ENCODE measurements around the gene PLA2G7. TPM values are rescaled to one million over a fixed set of nuclear protein-coding genes. Genes with fewer than 3 reads are reported as not detected.
A peak's percentile ranks its signal among the peaks of the same experiment; 100 is the strongest.

The PLA2G7 gene
- total and polyA plus RNA-seq, 5 experiments from 2014 or later, result 1.9 to 2.1 TPM; not detected in 3

GRCh38 chr6:46743425-46744158 lies 8.4 kb upstream of the PLA2G7 start:
- Mint-ChIP-seq H3K27ac (no peak overlapping the region), H3K4me1 (no peaks in the 10 kb centered on the region), H3K9me3 (peaks cover 0 to 7% (median 0%) of the 10 kb centered on the region in 9 donors), H3K36me3 (no peaks in the 10 kb centered on the region), H3K27me3 (peaks cover 14 to 26% (median 18%) of the 10 kb centered on the region in 5 donors), H3K4me3 (no peak overlapping the region)
- POLR2A ChIA-PET, result no interaction called here
- ATAC-seq (no peak), DNase-seq (no peak)

GRCh38 chr6:46741910-46742309 lies 6.7 kb upstream of the PLA2G7 start:
- H3K27ac Mint-ChIP-seq, result no peak overlapping the region
- no peak for DNase-seq
- H3K4me1 Mint-ChIP-seq, result no peaks in the 10 kb centered on the region
- H3K4me3 Mint-ChIP-seq, result no peak overlapping the region
- POLR2A ChIA-PET, result no interaction called here
- no peaks in the 10 kb centered on the region for H3K36me3 Mint-ChIP-seq
- peaks cover 24 to 43% (median 33%) of the 10 kb centered on the region in 5 donors for H3K27me3 Mint-ChIP-seq
- peaks cover 0 to 7% (median 0%) of the 10 kb centered on the region in 9 donors for H3K9me3 Mint-ChIP-seq
- ATAC-seq, result no peak

- no peaks in the 10 kb centered on the region for H3K36me3 Mint-ChIP-seq
- H3K27me3 Mint-ChIP-seq, result peaks cover 26 to 47% (median 34%) of the 10 kb centered on the region in 5 donors
These were observed 6.3 kb upstream of the PLA2G7 start for GRCh38 chr6:46741482-46741881.

GRCh38 chr6:46736906-46737305 lies 1.7 kb upstream of the PLA2G7 start:
- POLR2A ChIA-PET, result no interaction called here
- H3K9me3 Mint-ChIP-seq, result peaks cover 0 to 2% (median 0%) of the 10 kb centered on the region in 9 donors
- peaks cover 3 to 12% (median 8%) of the 10 kb centered on the region in 4 donors for H3K4me1 Mint-ChIP-seq
- H3K27me3 Mint-ChIP-seq, result peaks cover 42 to 64% (median 49%) of the 10 kb centered on the region in 5 donors
- no peak overlapping the region for H3K27ac Mint-ChIP-seq
- DNase-seq, result no peak
- ATAC-seq, result no peak
- no peak overlapping the region for H3K4me3 Mint-ChIP-seq
- no peaks in the 10 kb centered on the region for H3K36me3 Mint-ChIP-seq

More at GRCh38 chr6:46741482-46741881, 6.3 kb upstream of the PLA2G7 start:
- POLR2A ChIA-PET, result no interaction called here
- no peaks in the 10 kb centered on the region for H3K4me1 Mint-ChIP-seq
- H3K4me3 Mint-ChIP-seq, result no peak overlapping the region
- no peak for ATAC-seq
- no peak overlapping the region for H3K27ac Mint-ChIP-seq
- H3K9me3 Mint-ChIP-seq, result peaks cover 0 to 7% (median 0%) of the 10 kb centered on the region in 9 donors
- no peak for DNase-seq

GRCh38 chr6:46735720-46736031 lies 501 bp upstream of the PLA2G7 start:
- POLR2A ChIA-PET, result no interaction called here
- Mint-ChIP-seq H3K4me1 (peaks cover 3 to 12% (median 8%) of the 10 kb centered on the region in 4 donors), H3K4me3 (peak overlapping the region in 6 of 10 donors; percentile 11 to 70 (median 45)), H3K27me3 (peaks cover 43 to 76% (median 52%) of the 10 kb centered on the region in 5 donors), H3K27ac (no peak overlapping the region), H3K9me3 (peaks cover 0 to 2% (median 0%) of the 10 kb centered on the region in 9 donors), H3K36me3 (no peaks in the 10 kb centered on the region)
- no peak for ATAC-seq
- DNase-seq, result no peak

- Mint-ChIP-seq H3K27ac (no peak overlapping the region), H3K4me3 (peak overlapping the region in 4 of 10 donors; percentile 2 to 42 (median 22)), H3K9me3 (peaks cover 0 to 2% (median 0%) of the 10 kb centered on the region in 9 donors), H3K4me1 (peaks cover 3 to 12% (median 8%) of the 10 kb centered on the region in 4 donors), H3K36me3 (no peaks in the 10 kb centered on the region), H3K27me3 (peaks cover 45 to 92% (median 54%) of the 10 kb centered on the region in 5 donors)
- ATAC-seq (no peak), DNase-seq (no peak)
- POLR2A ChIA-PET, result no interaction called here
These were observed 1.8 kb downstream of the PLA2G7 start for GRCh38 chr6:46733341-46733801.

- no peak overlapping the region for H3K4me3 Mint-ChIP-seq
- H3K4me1 Mint-ChIP-seq, result peaks cover 3 to 12% (median 8%) of the 10 kb centered on the region in 4 donors
- DNase-seq, result no peak
- peaks cover 34 to 84% (median 47%) of the 10 kb centered on the region in 5 donors for H3K27me3 Mint-ChIP-seq
- no peak for ATAC-seq
- peaks cover 0 to 2% (median 0%) of the 10 kb centered on the region in 9 donors for H3K9me3 Mint-ChIP-seq
- no peaks in the 10 kb centered on the region for H3K36me3 Mint-ChIP-seq
- H3K27ac Mint-ChIP-seq, result no peak overlapping the region
- POLR2A ChIA-PET, result no interaction called here
These were observed 4.2 kb downstream of the PLA2G7 start for GRCh38 chr6:46730921-46731461.

- peaks cover 30 to 83% (median 44%) of the 10 kb centered on the region in 5 donors for H3K27me3 Mint-ChIP-seq
- H3K27ac Mint-ChIP-seq, result no peak overlapping the region
- peaks cover 0 to 2% (median 0%) of the 10 kb centered on the region in 9 donors for H3K9me3 Mint-ChIP-seq
- no peak overlapping the region for H3K4me3 Mint-ChIP-seq
- H3K4me1 Mint-ChIP-seq, result peaks cover 2 to 9% (median 6%) of the 10 kb centered on the region in 4 donors
- POLR2A ChIA-PET, result no interaction called here
- no peaks in the 10 kb centered on the region for H3K36me3 Mint-ChIP-seq
- ATAC-seq (no peak), DNase-seq (no peak)
These were observed 5.3 kb downstream of the PLA2G7 start for GRCh38 chr6:46729787-46730326.

GRCh38 chr6:46720401-46720800 lies 14.8 kb downstream of the PLA2G7 start:
- H3K4me3 Mint-ChIP-seq, result no peak overlapping the region

GRCh38 chr6:46719099-46719498 lies 16.1 kb downstream of the PLA2G7 start:
- H3K36me3 Mint-ChIP-seq, result no peaks in the 10 kb centered on the region
- ATAC-seq (no peak), DNase-seq (no peak)
- H3K4me1 Mint-ChIP-seq, result peaks cover 0 to 4% (median 3%) of the 10 kb centered on the region in 4 donors
- H3K27ac Mint-ChIP-seq, result no peak overlapping the region
- POLR2A ChIA-PET, result no interaction called here
- H3K4me3 Mint-ChIP-seq, result no peak overlapping the region
- H3K27me3 Mint-ChIP-seq, result peaks cover 14 to 51% (median 25%) of the 10 kb centered on the region in 5 donors
- H3K9me3 Mint-ChIP-seq, result no peaks in the 10 kb centered on the region

More at GRCh38 chr6:46720401-46720800, 14.8 kb downstream of the PLA2G7 start:
- Mint-ChIP-seq H3K27ac (no peak overlapping the region), H3K9me3 (no peaks in the 10 kb centered on the region), H3K27me3 (peaks cover 17 to 63% (median 34%) of the 10 kb centered on the region in 5 donors), H3K4me1 (peaks cover 0 to 4% (median 3%) of the 10 kb centered on the region in 4 donors), H3K36me3 (no peaks in the 10 kb centered on the region)
- DNase-seq (no peak), ATAC-seq (no peak)
- POLR2A ChIA-PET, result no interaction called here

- H3K4me3 Mint-ChIP-seq, result no peak overlapping the region
- no peak for ATAC-seq
- POLR2A ChIA-PET, result no interaction called here
- H3K36me3 Mint-ChIP-seq, result no peaks in the 10 kb centered on the region
- no peaks in the 10 kb centered on the region for H3K9me3 Mint-ChIP-seq
- peaks cover 11 to 41% (median 18%) of the 10 kb centered on the region in 5 donors for H3K27me3 Mint-ChIP-seq
- peaks cover 0 to 4% (median 3%) of the 10 kb centered on the region in 4 donors for H3K4me1 Mint-ChIP-seq
- H3K27ac Mint-ChIP-seq, result no peak overlapping the region
- DNase-seq, result no peak
These were observed 20.0 kb downstream of the PLA2G7 start for GRCh38 chr6:46715141-46715540.

GRCh38 chr6:46711491-46711890 lies 23.7 kb downstream of the PLA2G7 start:
- POLR2A ChIA-PET, result no interaction called here

GRCh38 chr6:46706464-46706863 lies 28.7 kb downstream of the PLA2G7 start:
- POLR2A ChIA-PET, result no interaction called here
- Mint-ChIP-seq H3K36me3 (no peaks in the 10 kb centered on the region), H3K4me1 (no peaks in the 10 kb centered on the region), H3K27ac (no peak overlapping the region), H3K4me3 (no peak overlapping the region), H3K9me3 (no peaks in the 10 kb centered on the region), H3K27me3 (peaks cover 21 to 40% (median 26%) of the 10 kb centered on the region in 5 donors)
- ATAC-seq, result no peak
- DNase-seq, result no peak

More at GRCh38 chr6:46711491-46711890, 23.7 kb downstream of the PLA2G7 start:
- H3K4me3 Mint-ChIP-seq, result no peak overlapping the region
- DNase-seq (no peak), ATAC-seq (no peak)
- peaks cover 6 to 35% (median 18%) of the 10 kb centered on the region in 5 donors for H3K27me3 Mint-ChIP-seq
- no peak overlapping the region for H3K27ac Mint-ChIP-seq
- H3K9me3 Mint-ChIP-seq, result no peaks in the 10 kb centered on the region
- H3K36me3 Mint-ChIP-seq, result no peaks in the 10 kb centered on the region
- H3K4me1 Mint-ChIP-seq, result no peaks in the 10 kb centered on the region

All from naive thymus-derived CD8-positive, alpha-beta T cell (primary cell).